ENCODE results near the gene CHST15. TPM values are rescaled to one million over a fixed set of nuclear protein-coding genes. Genes with fewer than 3 reads are reported as not detected.

CHST15 gene
- polyA plus RNA-seq, 1 experiment: 6.2 TPM

DNA sequence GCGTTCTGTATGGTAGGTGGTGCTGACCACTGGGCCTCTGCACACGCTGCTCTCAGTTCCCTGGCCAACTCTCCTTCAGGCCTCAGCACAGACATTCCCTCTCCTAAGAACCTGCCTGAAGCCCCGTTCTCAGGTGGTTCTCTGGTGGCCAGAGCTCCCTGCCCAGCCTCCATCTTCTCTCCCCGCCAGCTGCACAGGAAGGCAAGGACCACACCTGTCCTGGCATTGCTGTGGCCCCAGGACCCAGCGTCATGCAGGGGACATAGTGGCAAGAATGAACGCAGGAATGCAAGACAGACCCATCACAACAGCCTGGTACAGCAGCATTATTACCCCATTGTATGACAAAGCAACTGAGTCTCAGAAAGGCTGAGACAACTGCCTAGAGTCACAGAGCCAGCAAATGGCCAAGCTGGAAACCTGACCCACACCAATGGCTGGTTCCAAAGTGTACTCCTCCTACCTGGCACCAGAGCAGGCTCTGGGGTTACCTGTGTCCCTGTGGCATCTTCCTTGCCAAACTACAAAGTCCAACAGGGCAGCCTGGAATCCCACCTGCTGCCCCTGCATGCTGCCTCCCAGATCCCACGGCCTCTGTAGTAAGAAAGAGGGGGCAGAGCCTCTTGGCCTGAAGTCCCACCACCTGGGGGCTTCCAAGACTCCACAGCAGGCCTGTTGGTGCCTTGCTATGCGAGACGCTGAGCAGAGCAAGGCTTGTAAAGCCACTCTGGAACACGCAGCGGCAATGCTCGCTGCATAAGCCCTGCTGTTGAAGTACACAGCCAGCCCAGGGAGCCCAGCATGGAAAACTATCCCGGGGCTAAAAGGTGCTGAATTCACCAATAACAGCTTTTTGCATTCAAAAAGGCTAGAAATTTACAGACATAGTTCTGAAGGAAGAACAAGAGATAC, 73.3 kb downstream of the CHST15 start:
- no peak for DNase-seq (ENCODE audit: low read depth)
- Histone ChIP-seq H3K27me3 (ENCODE audit: control insufficient read depth, insufficient read depth, low read length) (no peaks in the 10 kb centered on the region), H3K36me3 (ENCODE audit: control insufficient read depth, insufficient read depth, low read length) (no peaks in the 10 kb centered on the region), H3K4me3 (ENCODE audit: low read depth, low read length) (no peak overlapping the region)
- TF ChIP-seq CTCF (IDR thresholded peaks at IDR 0.05; ENCODE audit: insufficient read depth, low read depth, low read length): no peak
- CTCF ChIA-PET: interaction anchor here (0.5 kb wide), 1 partner anchor 283 kb away, joined by 3 read pairs; no protein-coding TSS in a partner anchor
- POLR2A ChIA-PET: no interaction called here

DNA sequence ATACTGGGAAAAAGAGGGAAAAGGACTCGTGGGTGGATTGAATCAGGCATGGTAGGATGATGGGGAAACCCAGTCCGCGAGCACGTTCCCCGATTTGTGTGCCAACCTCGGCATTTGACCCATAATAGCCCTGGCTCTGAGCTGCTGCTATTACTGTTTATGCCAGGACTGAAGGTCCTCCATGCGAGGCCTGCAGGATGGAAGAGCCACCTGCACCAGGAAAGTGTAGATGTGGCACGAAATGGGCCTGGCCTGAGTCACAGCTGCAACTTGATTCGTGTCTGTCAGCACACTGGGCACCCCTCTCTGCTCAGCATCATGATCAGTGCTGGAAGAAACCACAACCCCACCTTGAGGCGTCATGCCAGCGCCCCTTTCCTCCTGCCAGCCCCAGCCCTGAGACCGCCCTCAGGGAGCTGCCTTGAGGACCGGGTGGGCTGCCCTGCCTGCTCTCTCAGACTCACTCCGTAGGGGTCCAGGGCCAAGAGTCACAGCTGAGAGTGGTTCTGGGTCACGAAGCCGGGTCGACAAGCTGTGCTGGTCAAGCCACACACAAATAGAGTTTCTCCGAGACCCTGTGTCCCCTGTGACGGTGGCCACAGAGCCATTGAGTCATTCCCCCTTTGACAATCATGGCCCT, 74.4 kb downstream of the CHST15 start:
- ChIA-PET CTCF (interaction anchor here (0.5 kb wide), 1 partner anchor 284 kb away, joined by 3 read pairs; no protein-coding TSS in a partner anchor), POLR2A (no interaction called here)
- no peaks in the 10 kb centered on the region for H3K36me3 ChIP-seq (ENCODE audit: control insufficient read depth, insufficient read depth, low read length)
- DNase-seq (ENCODE audit: low read depth): no peak
- TF ChIP-seq CTCF (IDR thresholded peaks at IDR 0.05; ENCODE audit: insufficient read depth, low read depth, low read length): no peak
- H3K27me3 ChIP-seq (ENCODE audit: control insufficient read depth, insufficient read depth, low read length): no peaks in the 10 kb centered on the region
- H3K4me3 ChIP-seq (ENCODE audit: low read depth, low read length): no peak overlapping the region

- no peak overlapping the region for H3K4me3 ChIP-seq (ENCODE audit: low read depth, low read length)
- no peak for TF ChIP-seq CTCF (IDR thresholded peaks at IDR 0.05; ENCODE audit: insufficient read depth, low read depth, low read length)
- no peaks in the 10 kb centered on the region for H3K36me3 ChIP-seq (ENCODE audit: control insufficient read depth, insufficient read depth, low read length)
- no peak for DNase-seq (ENCODE audit: low read depth)
- no peaks in the 10 kb centered on the region for H3K27me3 ChIP-seq (ENCODE audit: control insufficient read depth, insufficient read depth, low read length)
- ChIA-PET POLR2A (no interaction called here), CTCF (interaction anchor here (1.2 kb wide), 1 partner anchor 10 kb away, joined by 3 read pairs; no protein-coding TSS in a partner anchor)
Measured at GRCh38 chr10:124017729-124018128, 75.7 kb downstream of the CHST15 start.

DNA sequence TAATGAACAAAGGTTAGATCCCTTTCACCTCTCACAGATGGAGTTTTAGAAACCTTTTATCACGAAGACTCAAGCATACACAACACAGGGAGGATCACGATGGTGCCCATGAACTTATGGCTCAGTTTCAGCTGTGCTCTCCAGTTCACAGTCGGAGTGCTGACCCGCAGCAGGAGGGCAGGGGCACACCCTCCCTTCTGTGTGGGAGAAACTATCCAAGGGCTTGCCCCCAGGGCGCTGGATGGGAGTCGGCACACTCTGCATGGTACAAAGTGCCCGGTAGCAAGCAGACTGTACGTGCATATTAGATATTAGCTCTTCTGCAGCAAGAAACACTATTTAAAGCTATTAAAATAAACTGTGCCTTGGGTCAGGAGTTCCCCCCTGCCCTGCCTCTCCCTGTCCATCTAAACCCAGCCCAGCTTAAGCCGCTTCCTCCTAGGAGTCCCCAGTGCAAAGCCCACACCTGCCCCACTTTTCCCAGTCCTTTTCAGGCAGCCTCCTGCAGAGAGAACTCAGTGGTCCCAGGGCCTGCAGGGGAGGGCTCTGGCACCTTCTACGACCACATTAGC, 76.5 kb downstream of the CHST15 start:
- H3K27me3 ChIP-seq (ENCODE audit: control insufficient read depth, insufficient read depth, low read length): no peaks in the 10 kb centered on the region
- no peaks in the 10 kb centered on the region for H3K36me3 ChIP-seq (ENCODE audit: control insufficient read depth, insufficient read depth, low read length)
- POLR2A ChIA-PET: no interaction called here
- TF ChIP-seq CTCF (IDR thresholded peaks at IDR 0.05; ENCODE audit: insufficient read depth, low read depth, low read length): no peak
- no peak overlapping the region for H3K4me3 ChIP-seq (ENCODE audit: low read depth, low read length)
- no peak for DNase-seq (ENCODE audit: low read depth)
- CTCF ChIA-PET: interaction anchor here (1.2 kb wide), 1 partner anchor 10 kb away, joined by 3 read pairs; no protein-coding TSS in a partner anchor

GRCh38 chr10:124015991-124016390, 77.4 kb downstream of the CHST15 start:
- H3K36me3 ChIP-seq (ENCODE audit: control insufficient read depth, insufficient read depth, low read length): no peaks in the 10 kb centered on the region
- ChIA-PET CTCF (no interaction called here), POLR2A (no interaction called here)
- no peaks in the 10 kb centered on the region for H3K27me3 ChIP-seq (ENCODE audit: control insufficient read depth, insufficient read depth, low read length)
- TF ChIP-seq CTCF (IDR thresholded peaks at IDR 0.05; ENCODE audit: insufficient read depth, low read depth, low read length): no peak
- no peak overlapping the region for H3K4me3 ChIP-seq (ENCODE audit: low read depth, low read length)
- no peak for DNase-seq (ENCODE audit: low read depth)

Data from BJ (cell line).